GM19328 (cell line): Measurements from ENCODE around the gene KCNH6.

Source experiments
- ATAC-seq: cut with Tn5 transposase; IDR thresholded peaks from one replicate; pipeline ENCODE4 v1.9.1; 2021; ENCODE audit warnings: mild to moderate bottlenecking, moderate library complexity; ENCODE audit not compliant: unreplicated experiment

KCNH6 gene, protein sequence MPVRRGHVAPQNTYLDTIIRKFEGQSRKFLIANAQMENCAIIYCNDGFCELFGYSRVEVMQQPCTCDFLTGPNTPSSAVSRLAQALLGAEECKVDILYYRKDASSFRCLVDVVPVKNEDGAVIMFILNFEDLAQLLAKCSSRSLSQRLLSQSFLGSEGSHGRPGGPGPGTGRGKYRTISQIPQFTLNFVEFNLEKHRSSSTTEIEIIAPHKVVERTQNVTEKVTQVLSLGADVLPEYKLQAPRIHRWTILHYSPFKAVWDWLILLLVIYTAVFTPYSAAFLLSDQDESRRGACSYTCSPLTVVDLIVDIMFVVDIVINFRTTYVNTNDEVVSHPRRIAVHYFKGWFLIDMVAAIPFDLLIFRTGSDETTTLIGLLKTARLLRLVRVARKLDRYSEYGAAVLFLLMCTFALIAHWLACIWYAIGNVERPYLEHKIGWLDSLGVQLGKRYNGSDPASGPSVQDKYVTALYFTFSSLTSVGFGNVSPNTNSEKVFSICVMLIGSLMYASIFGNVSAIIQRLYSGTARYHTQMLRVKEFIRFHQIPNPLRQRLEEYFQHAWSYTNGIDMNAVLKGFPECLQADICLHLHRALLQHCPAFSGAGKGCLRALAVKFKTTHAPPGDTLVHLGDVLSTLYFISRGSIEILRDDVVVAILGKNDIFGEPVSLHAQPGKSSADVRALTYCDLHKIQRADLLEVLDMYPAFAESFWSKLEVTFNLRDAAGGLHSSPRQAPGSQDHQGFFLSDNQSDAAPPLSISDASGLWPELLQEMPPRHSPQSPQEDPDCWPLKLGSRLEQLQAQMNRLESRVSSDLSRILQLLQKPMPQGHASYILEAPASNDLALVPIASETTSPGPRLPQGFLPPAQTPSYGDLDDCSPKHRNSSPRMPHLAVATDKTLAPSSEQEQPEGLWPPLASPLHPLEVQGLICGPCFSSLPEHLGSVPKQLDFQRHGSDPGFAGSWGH

DNA sequence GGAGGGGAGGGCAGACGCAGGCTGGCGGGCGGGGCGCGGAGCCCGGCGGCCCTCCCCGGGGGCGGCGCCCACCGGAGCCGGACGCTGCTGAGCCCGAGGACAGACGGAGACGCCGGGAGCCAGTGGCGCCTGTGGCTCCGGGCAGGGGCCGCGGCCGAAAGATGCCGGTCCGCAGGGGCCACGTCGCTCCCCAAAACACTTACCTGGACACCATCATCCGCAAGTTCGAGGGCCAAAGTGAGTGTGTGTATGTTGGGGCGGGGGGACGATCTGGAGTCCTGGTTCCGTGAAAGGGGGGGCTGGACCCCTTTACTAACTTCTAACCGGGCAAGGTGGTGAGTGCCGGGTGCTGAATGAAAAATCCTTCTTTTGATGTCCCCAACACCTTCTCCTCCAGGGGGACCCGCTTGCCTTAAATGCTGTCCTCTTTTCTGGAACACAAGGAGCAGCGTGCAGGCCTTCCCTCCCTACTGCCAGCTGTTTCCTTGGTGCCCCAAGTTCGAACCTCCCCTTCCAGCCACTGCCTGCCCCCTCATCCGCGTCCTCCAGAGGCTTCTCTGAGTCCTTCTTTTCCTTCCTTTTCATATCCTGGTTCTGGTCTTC, at the start of gene KCNH6:
Gene KCNH6 (plus strand): TSS at position 106 of the 603 bp plus-strand sequence. CDS start 56 bp downstream, at position 162.
- no peak for ATAC-seq

DNA sequence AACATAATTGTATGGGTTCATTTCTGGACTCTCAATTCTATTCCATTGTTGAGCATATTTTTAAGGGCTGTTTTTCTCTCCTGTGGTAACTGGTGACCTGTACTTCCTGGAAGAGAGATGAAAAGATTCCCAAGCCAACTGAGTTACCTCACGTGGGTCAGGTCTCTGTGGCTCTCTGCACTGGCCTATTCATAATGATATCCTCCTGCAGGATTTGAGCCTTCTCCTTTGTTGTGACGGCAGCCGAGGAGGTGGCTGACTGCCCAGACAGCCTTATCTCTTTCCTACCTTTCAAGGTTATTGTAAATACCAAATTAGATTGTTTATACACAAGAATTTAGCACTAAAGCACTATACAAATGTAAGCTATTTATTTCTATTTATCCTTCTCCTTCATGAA, 49.0 kb upstream of the KCNH6 start:
- ATAC-seq: no peak

DNA sequence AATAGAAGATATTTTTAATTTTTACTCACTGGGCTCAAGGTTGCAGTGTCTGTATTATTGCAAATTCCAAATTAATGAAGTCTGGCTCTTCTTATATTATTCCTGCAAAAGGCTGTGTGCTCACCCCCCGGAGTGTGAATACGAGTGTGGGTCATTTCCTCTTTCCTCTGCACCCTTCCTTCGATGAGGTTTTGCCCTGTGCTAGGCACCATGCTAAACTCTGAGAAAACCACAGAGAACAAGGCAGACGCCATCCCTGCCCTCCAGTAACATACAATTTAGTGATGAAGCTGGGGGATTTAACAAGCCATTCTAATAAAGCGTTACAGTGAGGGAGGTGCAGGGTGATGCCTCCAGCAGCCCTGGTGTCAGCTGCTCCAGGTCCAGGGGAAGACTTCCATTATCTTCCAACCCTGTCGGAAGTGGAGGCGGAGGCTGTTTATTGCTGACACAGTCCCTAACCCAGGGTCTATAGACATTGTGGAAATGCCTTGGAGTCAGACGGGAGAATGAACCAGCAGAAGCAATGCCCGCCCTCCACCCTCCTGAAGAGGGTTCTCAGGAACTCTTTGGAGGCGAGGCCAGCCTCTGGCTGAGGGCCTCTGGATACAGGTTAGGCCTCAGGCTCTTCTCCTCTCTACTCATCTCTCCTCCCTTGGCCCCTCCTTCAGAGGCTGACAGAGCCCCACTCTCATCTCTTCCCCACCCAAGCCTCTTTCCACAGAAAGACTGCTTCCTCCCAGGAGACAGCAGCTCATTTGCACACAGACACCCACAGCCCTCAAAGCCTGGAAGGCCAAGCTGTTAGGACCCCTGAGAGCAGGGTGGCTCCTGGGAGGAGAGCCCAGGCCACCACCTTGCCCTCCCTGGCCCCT, 48.3 kb upstream of the KCNH6 start:
- no peak for ATAC-seq

DNA sequence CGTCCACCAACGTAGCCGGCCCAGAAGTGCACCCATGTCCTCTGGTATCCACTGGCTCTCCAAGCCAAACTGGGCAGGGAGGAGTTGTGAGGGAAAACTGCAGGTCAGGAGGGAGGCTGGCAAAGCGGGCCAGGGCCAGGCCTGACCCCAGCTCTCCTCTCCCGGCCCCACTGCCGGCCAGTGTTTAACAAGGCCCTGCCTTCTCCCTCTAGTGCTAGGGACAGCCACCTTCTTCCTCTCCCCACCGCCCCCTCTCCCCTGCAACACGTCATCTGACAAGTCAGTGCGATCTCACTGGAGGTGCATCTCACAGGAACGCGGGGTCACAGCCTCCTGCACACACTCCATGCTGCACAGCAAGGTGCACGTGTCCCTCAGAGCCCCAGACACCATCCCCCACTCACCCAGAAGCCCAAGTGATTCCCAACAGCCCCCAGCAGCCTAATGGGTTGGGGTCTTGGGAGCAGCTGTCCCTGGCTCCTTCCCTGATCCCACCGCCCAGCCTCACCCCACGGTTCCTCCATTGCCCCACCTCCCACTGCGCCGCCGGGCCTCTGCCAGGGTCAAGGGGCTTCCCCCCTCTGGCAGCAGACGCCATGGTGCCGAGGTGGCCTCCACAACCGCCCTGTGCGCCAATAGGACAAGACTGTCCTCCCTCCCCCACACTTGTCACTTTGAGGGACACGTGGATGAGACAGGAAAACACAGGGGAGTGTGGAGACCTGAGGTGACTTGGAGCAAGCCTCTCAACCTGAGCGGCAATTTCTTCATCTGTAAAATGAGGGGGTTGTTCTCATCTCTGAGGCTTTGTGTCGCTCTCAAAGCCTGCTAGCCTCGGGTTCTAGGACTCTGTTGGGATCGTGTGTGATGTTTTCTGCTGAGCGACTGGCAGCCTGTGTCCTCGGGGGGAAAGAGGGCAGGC, 47.4 kb upstream of the KCNH6 start:
- no peak for ATAC-seq

DNA sequence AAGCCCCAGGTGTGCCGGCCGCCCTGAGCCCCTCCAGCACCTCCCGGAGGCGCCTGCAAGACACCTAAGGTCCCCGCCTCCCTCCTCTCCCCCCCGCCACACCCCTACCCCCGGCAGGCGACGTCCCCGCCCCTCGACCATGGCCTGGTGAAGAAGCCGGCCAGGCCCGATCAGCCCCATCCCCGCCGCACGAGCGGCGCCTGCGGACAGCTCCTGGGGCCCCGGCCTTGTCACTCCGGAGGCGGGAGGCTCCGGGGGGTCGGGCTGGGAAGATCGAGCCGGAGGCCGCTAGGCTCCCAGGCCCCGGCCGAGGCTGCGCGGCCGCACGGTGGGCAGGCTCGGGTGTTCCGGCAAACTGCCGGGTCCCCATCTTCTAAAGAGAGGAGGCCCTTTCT, 46.7 kb upstream of the KCNH6 start:
- no peak for ATAC-seq

DNA sequence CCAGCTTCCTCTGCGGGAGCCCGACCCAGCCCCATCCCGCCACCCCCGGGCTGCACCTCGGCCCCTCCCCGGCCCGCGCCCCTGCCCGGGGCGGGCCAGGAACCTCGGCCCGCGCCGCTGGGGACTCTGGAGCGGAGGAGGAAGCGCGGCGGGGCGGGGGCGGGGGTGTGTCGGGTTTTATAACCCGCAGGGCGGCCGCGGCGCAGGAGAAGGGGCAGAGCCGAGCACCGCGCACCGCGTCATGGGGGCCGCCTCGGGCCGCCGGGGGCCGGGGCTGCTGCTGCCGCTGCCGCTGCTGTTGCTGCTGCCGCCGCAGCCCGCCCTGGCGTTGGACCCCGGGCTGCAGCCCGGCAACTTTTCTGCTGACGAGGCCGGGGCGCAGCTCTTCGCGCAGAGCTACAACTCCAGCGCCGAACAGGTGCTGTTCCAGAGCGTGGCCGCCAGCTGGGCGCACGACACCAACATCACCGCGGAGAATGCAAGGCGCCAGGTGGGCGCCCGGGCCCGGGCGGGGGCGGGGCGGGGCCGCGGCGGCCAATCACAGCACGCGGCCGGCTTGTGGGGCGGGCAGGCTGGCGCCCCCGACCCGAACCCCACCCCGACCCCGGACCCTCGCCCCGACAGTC, 46.2 kb upstream of the KCNH6 start, which contains the start of gene ACE:
Gene ACE (plus strand): TSS at position 208 of the 626 bp plus-strand sequence. CDS start 34 bp downstream, at position 242.
- ATAC-seq: no peak

DNA sequence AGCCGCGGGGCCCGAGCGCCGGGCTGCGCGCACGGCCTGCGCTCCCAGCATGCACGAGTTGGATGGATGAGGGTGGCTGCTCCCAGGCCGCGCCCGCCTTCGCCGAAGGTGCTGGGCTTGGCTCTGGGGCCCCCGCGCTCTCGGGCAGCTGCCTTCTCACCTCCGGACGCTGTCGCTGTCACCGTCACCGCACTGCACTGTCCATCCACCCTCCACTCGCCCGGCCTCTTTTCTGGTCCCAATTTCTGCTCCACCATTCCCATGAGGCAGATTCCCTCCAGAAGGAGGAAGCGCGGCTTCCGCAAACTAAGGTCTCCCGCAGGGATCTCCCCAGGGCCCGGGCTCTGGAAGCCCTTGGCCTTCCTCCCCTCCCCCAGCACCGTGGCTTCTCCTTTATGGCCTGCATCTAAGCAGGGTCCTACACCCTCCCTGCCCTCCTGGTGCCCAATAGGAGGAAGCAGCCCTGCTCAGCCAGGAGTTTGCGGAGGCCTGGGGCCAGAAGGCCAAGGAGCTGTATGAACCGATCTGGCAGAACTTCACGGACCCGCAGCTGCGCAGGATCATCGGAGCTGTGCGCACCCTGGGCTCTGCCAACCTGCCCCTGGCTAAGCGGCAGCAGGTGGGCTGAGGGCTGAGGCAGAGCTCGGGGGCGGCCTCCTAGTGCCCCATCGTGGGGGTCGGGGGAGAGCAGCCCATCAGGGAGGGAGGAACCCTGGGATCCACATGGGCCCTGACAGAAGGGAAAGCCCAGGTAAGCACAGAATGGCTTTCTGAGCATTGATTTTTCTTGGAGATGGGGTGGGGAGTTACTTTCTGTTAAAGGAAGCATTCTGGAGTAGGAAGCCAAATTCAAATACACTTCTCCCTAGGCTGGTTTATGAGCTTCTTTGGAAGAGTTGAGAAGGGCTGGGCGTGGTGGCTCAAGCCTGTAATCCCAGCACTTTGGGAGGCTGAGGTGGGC, 45.4 kb upstream of the KCNH6 start:
- no peak for ATAC-seq

DNA sequence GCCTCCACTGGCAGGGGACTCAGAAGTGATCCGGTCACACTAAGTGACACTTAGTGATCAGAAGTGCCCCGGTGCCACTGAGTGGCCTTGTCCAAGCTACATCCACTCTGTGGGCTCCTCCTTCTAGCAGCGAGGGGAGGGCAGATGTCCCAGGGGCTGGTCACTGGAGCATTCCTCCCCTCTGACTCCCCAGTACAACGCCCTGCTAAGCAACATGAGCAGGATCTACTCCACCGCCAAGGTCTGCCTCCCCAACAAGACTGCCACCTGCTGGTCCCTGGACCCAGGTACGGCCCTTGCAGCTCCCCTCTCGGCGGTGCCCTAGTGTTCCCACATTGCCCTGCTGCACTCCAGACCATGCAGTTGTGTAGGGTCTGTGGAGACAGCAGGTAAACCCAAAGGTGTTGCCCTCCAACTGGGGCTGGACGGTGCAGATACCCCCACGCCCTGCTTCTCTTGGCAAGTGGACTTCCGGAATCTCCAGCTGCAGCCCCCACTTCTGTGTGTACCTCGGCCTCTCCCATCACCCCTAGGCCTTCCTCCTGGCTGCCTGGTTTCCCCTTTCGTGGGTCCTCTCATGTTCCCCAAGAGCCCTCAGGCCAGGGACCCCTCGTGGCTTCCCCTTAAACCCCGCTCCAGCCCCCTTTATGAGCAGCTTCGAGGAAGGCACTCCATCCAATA, 44.2 kb upstream of the KCNH6 start:
- ATAC-seq: peak; percentile 62

DNA sequence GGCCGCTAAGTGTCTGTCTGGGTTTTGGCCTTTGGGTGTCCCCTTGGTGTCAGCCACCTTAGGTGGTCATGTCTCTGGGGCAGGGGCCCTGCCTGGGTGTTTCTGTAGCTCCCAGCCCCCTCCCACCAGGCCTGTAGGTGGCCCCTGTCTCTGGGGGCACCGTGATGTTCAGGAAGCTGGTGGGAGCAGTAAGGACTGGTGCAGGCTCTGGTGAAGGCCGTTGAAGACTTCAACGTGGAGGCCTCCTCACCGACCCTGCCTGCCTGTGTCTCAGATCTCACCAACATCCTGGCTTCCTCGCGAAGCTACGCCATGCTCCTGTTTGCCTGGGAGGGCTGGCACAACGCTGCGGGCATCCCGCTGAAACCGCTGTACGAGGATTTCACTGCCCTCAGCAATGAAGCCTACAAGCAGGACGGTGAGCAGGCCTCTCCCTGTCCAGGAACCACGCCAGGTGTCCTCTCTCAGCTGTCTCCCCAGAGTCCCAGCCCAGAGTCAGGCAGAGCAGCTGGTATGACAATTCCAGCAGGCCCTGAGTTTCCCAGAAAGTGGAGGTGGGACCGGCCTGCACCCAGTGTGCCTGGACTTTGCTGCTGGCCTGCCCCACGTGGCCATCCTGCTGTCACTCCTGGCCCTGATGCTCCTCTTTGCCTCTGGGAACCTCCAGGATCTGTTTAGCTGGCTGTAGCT, 43.5 kb upstream of the KCNH6 start:
- no peak for ATAC-seq

DNA sequence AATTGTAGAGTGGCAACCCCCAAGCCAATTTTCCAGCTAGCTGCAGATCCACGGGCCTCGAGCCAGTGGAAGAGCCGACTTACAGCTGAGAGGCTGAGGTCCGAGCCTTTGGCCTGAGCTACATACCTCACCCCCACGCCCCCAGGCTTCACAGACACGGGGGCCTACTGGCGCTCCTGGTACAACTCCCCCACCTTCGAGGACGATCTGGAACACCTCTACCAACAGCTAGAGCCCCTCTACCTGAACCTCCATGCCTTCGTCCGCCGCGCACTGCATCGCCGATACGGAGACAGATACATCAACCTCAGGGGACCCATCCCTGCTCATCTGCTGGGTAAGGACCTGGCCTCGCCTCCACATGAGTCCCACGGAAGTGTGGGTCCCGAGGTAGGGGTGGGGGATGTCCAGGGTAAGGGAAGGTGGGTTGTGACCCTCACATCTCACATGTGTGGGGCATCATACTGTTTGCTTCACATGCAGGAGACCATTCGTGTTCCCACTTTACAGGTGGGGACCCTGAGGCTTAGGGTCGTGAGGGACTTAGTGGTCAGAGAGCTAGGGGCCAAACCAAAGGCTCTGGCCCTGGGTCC, 42.9 kb upstream of the KCNH6 start:
- ATAC-seq: no peak

DNA sequence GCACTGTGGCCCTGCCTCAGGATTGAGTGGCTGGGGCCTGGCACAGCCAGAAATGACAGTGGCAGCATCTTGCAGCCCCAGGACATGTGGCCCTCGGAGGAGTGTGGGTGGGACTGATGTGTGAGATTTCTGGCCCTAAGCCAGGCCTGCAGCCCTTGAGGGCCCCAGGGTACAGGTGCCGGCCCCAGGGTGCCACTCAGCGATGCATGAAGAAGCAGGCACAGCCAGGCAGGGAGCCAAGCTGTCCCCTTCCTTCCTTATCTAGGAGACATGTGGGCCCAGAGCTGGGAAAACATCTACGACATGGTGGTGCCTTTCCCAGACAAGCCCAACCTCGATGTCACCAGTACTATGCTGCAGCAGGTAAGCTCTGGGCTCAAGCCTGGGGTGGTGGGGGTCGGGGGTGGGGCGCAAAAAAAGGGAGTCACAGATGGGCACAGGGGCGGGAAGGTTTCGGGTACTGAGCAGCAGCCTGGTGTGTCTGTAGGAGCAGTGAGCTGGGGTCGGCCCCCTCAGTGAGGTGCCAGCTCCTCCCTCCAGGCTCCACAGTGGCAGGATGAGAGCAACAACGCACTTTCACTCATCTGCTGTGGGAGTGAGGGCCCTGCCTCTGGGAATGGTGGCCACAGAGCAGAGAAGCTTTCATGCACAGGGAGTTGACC, 42.2 kb upstream of the KCNH6 start:
- ATAC-seq: no peak

DNA sequence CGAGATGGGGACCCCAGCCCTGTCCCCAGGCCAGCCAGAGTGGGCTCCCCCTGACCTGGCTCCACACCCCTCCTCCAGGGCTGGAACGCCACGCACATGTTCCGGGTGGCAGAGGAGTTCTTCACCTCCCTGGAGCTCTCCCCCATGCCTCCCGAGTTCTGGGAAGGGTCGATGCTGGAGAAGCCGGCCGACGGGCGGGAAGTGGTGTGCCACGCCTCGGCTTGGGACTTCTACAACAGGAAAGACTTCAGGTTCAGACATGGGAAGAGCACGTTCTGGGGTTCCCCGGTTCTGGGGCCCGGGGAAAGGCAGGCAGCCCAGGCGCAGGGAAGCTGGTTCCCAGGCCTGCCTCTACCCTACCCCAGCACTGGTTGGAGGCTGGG, 41.7 kb upstream of the KCNH6 start:
- ATAC-seq: no peak

DNA sequence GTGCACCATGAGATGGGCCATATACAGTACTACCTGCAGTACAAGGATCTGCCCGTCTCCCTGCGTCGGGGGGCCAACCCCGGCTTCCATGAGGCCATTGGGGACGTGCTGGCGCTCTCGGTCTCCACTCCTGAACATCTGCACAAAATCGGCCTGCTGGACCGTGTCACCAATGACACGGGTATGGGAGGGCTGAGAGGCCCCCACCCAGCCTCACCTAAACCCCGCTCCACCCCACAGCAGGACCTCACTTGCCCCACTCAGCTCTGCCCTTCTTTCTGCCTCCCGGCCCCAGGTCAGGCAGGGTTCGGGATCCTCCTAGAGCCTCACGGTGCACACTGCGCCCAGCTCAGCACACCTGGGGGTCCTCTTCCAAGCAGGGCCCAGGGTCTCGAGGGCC, 40.6 kb upstream of the KCNH6 start:
- no peak for ATAC-seq

DNA sequence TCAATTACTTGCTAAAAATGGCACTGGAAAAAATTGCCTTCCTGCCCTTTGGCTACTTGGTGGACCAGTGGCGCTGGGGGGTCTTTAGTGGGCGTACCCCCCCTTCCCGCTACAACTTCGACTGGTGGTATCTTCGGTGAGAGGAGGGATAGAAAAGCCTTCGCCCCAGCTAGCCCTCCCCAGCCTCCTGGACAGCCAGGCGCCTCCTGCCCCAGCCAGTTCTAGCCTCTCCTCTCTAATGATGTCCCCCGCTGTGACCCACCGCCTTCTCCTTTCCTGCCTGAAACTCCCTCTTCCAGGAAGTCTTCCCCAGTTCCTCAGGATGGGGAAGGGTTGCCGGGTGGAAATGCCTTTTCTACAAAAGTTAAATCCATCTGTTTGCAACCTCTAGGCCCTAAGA, 40.1 kb upstream of the KCNH6 start:
- ATAC-seq: no peak

DNA sequence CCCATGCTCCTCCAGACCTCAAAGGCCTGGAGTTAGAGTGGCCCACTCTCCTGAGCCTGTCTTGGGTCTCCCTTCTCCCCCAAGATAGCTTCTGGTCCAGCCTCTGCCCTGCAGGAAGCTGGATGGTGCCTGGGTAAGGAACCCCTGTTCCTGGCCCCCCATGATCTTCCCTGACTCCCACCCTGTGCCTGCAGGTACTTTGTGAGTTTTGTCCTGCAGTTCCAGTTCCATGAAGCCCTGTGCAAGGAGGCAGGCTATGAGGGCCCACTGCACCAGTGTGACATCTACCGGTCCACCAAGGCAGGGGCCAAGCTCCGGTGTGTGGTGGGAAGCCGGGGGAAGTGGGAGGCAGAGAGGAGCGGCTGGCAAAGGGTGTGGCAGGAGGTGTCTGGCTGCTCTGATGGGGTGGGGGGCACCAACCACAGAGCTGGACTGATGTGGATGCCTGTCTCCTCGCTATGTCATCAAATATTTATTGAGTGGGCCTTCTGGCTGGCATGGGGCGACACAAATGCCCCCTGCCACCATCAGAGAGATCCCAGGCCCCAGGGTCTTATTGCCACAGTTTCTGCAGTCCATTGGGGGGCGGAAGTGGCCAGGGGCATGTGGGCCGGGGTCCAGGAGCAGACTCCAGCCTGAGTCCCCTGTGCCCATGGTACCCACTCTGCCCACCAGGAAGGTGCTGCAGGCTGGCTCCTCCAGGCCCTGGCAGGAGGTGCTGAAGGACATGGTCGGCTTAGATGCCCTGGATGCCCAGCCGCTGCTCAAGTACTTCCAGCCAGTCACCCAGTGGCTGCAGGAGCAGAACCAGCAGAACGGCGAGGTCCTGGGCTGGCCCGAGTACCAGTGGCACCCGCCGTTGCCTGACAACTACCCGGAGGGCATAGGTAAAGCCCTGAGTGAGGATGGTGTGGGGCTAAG, 39.2 kb upstream of the KCNH6 start:
- ATAC-seq: no peak
